ENCODE measurements around the gene POR. TPM values are rescaled to one million over a fixed set of nuclear protein-coding genes. Genes with fewer than 3 reads are reported as not detected.

POR gene
- total and polyA plus RNA-seq, 2 experiments from 2014 or later: 87.9 to 97.9 TPM

DNA sequence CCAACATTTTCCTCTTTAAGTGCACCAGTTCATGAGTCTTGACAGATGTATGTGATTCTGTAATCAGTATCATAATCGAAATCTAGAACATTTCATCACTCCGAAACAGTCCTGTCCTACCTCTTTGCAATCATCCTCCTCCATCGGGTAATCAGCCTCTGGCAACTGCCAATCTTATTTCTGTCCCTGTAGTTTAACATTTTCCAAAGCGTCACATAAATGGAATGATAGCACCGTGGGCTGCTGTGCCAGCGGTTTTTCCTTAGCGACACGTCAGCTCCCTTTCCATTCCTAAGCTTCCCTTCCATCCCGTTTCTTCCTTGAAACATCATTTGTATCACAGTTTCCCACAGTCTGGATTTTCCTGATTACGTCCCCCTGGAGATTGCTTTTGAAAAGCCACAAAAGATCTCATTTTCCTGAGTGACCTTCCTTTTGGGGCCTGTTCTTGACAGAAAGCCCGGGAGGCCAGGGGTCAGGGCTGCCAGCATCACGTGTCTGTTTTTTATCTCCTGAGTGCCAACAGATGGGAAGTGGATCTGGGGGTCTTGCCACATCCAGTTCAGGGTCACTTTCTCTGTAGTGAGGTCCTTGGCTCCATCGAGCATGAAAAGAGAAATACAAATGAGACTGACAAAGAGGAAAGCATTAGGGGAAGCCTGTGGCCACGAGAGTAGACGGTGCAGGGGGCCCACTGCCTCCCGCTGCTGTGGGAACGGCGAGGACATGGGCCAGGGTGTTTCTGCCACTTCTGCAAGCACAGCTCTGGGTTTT is 47.8 kb downstream of the POR start:
- TF ChIP-seq, protein P1, sequence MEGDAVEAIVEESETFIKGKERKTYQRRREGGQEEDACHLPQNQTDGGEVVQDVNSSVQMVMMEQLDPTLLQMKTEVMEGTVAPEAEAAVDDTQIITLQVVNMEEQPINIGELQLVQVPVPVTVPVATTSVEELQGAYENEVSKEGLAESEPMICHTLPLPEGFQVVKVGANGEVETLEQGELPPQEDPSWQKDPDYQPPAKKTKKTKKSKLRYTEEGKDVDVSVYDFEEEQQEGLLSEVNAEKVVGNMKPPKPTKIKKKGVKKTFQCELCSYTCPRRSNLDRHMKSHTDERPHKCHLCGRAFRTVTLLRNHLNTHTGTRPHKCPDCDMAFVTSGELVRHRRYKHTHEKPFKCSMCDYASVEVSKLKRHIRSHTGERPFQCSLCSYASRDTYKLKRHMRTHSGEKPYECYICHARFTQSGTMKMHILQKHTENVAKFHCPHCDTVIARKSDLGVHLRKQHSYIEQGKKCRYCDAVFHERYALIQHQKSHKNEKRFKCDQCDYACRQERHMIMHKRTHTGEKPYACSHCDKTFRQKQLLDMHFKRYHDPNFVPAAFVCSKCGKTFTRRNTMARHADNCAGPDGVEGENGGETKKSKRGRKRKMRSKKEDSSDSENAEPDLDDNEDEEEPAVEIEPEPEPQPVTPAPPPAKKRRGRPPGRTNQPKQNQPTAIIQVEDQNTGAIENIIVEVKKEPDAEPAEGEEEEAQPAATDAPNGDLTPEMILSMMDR (IDR thresholded peaks at IDR 0.05; ENCODE audit: low read depth, low read length): no peak
- DNase-seq (ENCODE audit: low read depth in 1 of 2, low spot score in 1 of 2): peak in 1 of 2 donors; percentile 84
- Histone ChIP-seq H3K4me3 (no peak overlapping the region), H3K27ac (peak overlapping the region; percentile 77), H3K4me1 (ENCODE audit: low read depth) (peaks cover 28% of the 10 kb centered on the region), H3K27me3 (no peaks in the 10 kb centered on the region), H3K36me3 (no peaks in the 10 kb centered on the region), H3K9me3 (ENCODE audit: low read depth) (no peaks in the 10 kb centered on the region)

DNA sequence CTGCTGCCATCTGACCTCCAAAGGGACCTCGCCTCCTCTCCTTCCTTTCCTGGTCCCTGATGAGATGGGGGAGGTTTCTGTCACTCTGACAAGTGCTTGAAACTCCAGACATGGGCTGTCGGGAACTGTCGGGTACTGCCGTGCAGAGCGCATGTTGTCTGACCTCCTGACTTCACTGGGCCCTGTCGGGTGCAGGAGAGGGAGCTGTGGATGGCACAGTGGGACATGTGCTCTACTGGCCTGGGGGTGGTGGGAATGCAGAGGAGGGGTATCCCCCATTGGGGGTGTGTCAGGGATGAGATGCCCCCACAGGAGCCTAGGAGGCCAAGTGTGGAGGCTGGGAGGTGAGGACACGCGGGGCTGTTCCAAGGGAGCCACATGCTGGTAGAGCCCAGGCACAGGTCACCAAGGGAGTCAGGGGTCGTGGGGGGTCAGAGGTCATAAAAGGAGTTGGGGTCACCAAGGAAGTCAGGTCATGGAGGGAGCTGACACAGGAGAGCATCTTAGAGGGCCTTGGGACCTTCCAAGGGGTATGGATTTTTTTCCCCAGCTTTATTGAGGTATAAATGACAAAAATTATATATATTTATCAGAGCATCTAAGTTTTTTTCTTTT is 48.5 kb downstream of the POR start:
- DNase-seq (ENCODE audit: low read depth in 1 of 2, low spot score in 1 of 2): peak in 1 of 2 donors; percentile 67
- Histone ChIP-seq H3K4me1 (ENCODE audit: low read depth) (peaks cover 28% of the 10 kb centered on the region), H3K36me3 (no peaks in the 10 kb centered on the region), H3K27ac (peak overlapping the region; percentile 77), H3K4me3 (no peak overlapping the region), H3K9me3 (ENCODE audit: low read depth) (no peaks in the 10 kb centered on the region), H3K27me3 (no peaks in the 10 kb centered on the region)
- TF ChIP-seq, protein P1 (IDR thresholded peaks at IDR 0.05; ENCODE audit: low read depth, low read length): no peak

DNA sequence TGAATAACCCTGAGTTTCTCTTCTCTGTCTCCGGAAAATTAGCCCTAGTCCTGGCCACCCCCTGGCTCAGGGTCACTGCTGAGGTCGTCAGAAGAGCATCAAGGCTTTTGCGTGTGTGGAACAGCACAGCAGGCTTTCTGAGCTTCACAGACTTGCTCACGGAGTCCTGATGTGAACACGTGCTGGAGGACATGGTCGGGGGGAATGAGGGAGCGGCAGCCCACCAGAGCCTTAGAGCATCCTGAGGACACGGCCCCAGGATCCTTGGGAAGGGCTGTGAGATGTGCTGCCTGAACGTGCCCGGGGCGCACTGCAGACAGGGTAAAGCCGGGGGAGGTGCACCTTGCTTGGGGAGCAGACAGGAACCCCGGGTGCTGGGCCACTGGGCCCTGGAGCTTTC is 50.7 kb downstream of the POR start:
- Histone ChIP-seq H3K4me3 (no peak overlapping the region), H3K9me3 (ENCODE audit: low read depth) (no peaks in the 10 kb centered on the region), H3K27ac (peak overlapping the region; percentile 1), H3K27me3 (no peaks in the 10 kb centered on the region), H3K4me1 (ENCODE audit: low read depth) (peaks cover 28% of the 10 kb centered on the region), H3K36me3 (no peaks in the 10 kb centered on the region)
- TF ChIP-seq, protein P1 (IDR thresholded peaks at IDR 0.05; ENCODE audit: low read depth, low read length): no peak
- no peak for DNase-seq (ENCODE audit: low read depth in 1 of 2, low spot score in 1 of 2)

DNA sequence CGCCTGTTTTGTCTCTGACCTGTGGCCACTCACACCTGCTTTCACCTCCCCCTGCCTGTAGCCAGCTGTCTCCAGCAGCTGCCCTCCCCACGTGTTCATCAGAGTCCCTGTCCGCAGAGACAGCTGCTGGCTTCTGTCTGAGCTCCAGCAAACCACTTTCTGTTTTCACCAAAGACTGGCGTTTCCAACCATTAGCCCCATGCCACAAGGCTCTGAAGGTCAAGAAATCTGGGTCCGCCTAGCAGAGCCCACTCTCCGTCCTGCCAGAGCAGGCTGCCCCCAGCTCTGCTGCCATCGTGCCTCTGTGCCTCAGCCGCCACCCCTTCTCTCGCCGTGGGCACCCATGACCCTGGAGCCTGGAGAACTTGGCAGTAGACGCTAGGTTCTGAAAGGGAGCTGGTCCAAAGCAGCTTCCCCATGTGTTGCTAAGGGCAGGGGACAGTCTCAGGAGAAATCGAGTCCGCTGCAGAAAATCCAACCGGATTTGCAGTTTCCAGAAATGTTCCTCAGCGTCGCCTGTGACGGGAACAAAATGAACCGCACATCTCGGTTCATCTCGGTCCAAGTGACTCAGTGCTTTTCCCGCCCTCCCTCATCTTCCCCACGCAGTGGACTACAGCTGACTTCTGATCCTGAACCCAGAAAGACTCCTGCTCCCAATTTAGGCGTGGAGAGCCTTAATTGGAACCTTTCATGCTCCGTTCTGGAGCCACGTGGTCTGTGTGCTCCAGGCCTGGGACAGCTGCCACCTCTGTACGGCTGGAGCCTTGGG is 51.4 kb downstream of the POR start:
- Histone ChIP-seq H3K4me3 (no peak overlapping the region), H3K27me3 (no peaks in the 10 kb centered on the region), H3K4me1 (ENCODE audit: low read depth) (peaks cover 30% of the 10 kb centered on the region), H3K36me3 (no peaks in the 10 kb centered on the region), H3K27ac (peak overlapping the region; percentile 1), H3K9me3 (ENCODE audit: low read depth) (no peaks in the 10 kb centered on the region)
- peak in 1 of 2 donors; percentile 59 for DNase-seq (ENCODE audit: low read depth in 1 of 2, low spot score in 1 of 2)
- TF ChIP-seq, protein P1 (IDR thresholded peaks at IDR 0.05; ENCODE audit: low read depth, low read length): no peak

DNA sequence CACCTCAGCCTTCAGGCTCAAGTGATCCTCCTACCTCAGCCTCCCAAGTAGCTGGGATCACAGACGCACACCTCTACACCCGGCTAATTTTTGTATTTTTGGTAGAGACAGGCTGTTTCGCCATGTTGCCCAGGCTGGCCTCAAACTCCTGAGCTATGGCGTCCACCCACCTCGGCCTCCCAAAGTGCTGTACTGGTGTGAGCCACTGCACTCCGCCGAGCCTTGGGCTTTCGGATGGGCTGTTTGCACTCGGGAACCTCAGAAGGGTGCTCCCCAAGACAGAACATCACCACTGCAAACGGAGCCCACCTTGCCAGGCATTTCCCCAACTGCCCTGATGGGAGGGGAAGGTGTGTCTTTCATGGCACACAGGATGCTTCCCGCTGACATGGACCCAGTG is 52.1 kb downstream of the POR start:
- peaks cover 36% of the 10 kb centered on the region for H3K4me1 ChIP-seq (ENCODE audit: low read depth)
- H3K27me3 ChIP-seq: no peaks in the 10 kb centered on the region
- no peaks in the 10 kb centered on the region for H3K9me3 ChIP-seq (ENCODE audit: low read depth)
- H3K36me3 ChIP-seq: no peaks in the 10 kb centered on the region
- H3K27ac ChIP-seq: no peak overlapping the region
- TF ChIP-seq, protein P1 (IDR thresholded peaks at IDR 0.05; ENCODE audit: low read depth, low read length): no peak
- no peak for DNase-seq (ENCODE audit: low read depth in 1 of 2, low spot score in 1 of 2)
- H3K4me3 ChIP-seq: no peak overlapping the region
